A549 (cell line): Measurements from ENCODE around the gene APRT. TPM values are rescaled to one million over a fixed set of nuclear protein-coding genes. Genes with fewer than 3 reads are reported as not detected.
"Not testable (repeated sequence)": the region's sequence is repeated elsewhere in the genome, so short reads cannot be mapped to it uniquely, and the experiment has no call there.

Experiments used
- ATAC-seq, 2 experiments: fragments of 200-7000 bp in 1 of 2; fragments of >200 bp in 1 of 2; cut with Nextera tagmentation in 1 of 2; cut with Tn5 transposase in 1 of 2; 3 replicates each; pipeline versions ENCODE4 v1.8.0 to v1.9.1; 2018 to 2020; ENCODE audit warnings: mild to moderate bottlenecking in 1 of 2, moderate library complexity in 1 of 2
- CTCF ChIA-PET: fragments of 300-600 bp; sonication (Branson Sonifier 250); formaldehyde crosslinking; extraction: SDS; loops from one replicate; lab custom pipeline; 2021; ENCODE audit warnings: antibody characterized with exemption, inconsistent platforms; lab: Yijun Ruan, JAX
- POLR2A ChIA-PET: fragments of 350-600 bp; formaldehyde crosslinking; extraction: SDS; loops from one replicate; lab custom pipeline; 2021; ENCODE audit warnings: antibody characterized with exemption, inconsistent platforms; lab: Yijun Ruan, JAX
- DNase-seq, 2 experiments: peaks; one replicate each; pipeline versions ENCODE4 v3.0.0 to v3.0.0-alpha.2; 2011 to 2016; ENCODE audit warnings: low read depth in 1 of 2, low spot score in 1 of 2
- FAIRE-seq: peaks from 2 replicates; lab custom pipeline; 2011; peaks lifted over from hg19 to GRCh38; lab: Jason Lieb, UNC
- H3K27ac ChIP-seq, 2 experiments: fragments of >200 bp; sonication (Bioruptor Twin); formaldehyde crosslinking; 3 replicates each; pipeline ENCODE4 v1.5.1; 2016 to 2017
- H3K4me1 ChIP-seq: fragments of >200 bp; sonication (Bioruptor Twin); formaldehyde crosslinking; 3 replicates; pipeline ENCODE4 v1.6.1; 2016
- H3K4me2 ChIP-seq: fragments of >200 bp; sonication (Bioruptor Twin); formaldehyde crosslinking; 3 replicates; pipeline ENCODE4 v1.6.1; 2016
- H3K4me3 ChIP-seq: fragments of >200 bp; sonication (Bioruptor Twin); formaldehyde crosslinking; 3 replicates; pipeline ENCODE4 v1.5.1; 2016
- H3K9me3 ChIP-seq: fragments of >200 bp; sonication (Bioruptor Twin); formaldehyde crosslinking; 3 replicates; pipeline ENCODE4 v1.6.1; 2016
- ATOH8 ChIP-seq: fragments of 250-450 bp; sonication (Bioruptor Pico); IDR thresholded peaks from 2 replicates; pipeline ENCODE4 v1.5.0; 2020; ENCODE audit warnings: low read depth, mild to moderate bottlenecking, moderate library complexity
- BHLHE40 ChIP-seq: IDR thresholded peaks from 2 replicates; pipeline ENCODE4 v1.6.1; 2012; ENCODE audit warnings: low read depth, low read length, inconsistent platforms
- CHD2 ChIP-seq: fragments of 150-350 bp; IDR thresholded peaks from 2 replicates; pipeline ENCODE4 v1.6.1; 2014; ENCODE audit warnings: low read length; ENCODE audit not compliant: partially characterized antibody
- ELK1 ChIP-seq: fragments of 150-350 bp; IDR thresholded peaks from 2 replicates; pipeline ENCODE4 v1.6.1; 2014; ENCODE audit warnings: low read depth, mild to moderate bottlenecking, low read length
- FOSB ChIP-seq: fragments of 250-450 bp; sonication (Bioruptor Pico); IDR thresholded peaks from 2 replicates; pipeline ENCODE4 v1.5.0; 2020; ENCODE audit warnings: mild to moderate bottlenecking, moderate library complexity
- FOXS1 ChIP-seq: fragments of 250-450 bp; sonication (Bioruptor Pico); IDR thresholded peaks from 2 replicates; pipeline ENCODE4 v1.5.0; 2020; ENCODE audit warnings: mild to moderate bottlenecking, moderate library complexity
- JUN ChIP-seq, 2 experiments: fragments of >200 bp; sonication (Bioruptor Twin); formaldehyde crosslinking; IDR thresholded peaks; 2 replicates in 1 of 2; 3 replicates in 1 of 2; pipeline ENCODE4 v1.6.1; 2016 to 2017
- JUNB ChIP-seq: fragments of >200 bp; sonication (Bioruptor Twin); formaldehyde crosslinking; IDR thresholded peaks from 2 replicates; pipeline ENCODE4 v1.6.1; 2016
- MAFK ChIP-seq: fragments of 450-650 bp; IDR thresholded peaks from 2 replicates; pipeline ENCODE4 v1.6.1; 2014; ENCODE audit not compliant: partially characterized antibody
- MAX ChIP-seq: IDR thresholded peaks from 2 replicates; pipeline ENCODE4 v1.6.1; 2012
- MAZ ChIP-seq: fragments of 150-350 bp; IDR thresholded peaks from 2 replicates; pipeline ENCODE4 v1.6.1; 2014; ENCODE audit warnings: antibody characterized with exemption, low read depth, low read length, borderline replicate concordance
- PHF8 ChIP-seq: fragments of 200-600 bp; sonication (generic); IDR thresholded peaks from 2 replicates; pipeline ENCODE4 v1.6.1; 2016; ENCODE audit warnings: low read depth, mild to moderate bottlenecking, antibody characterized with exemption, moderate library complexity, borderline replicate concordance
- POLR2AphosphoS2 ChIP-seq: conservative IDR thresholded peaks from 2 replicates; pipeline ENCODE4 v1.6.1; 2012; ENCODE audit warnings: low read length, improper control_type of control experiment, inconsistent platforms
- RARB ChIP-seq: fragments of 250-450 bp; sonication (Bioruptor Pico); IDR thresholded peaks from 2 replicates; pipeline ENCODE4 v1.8.0; 2021; ENCODE audit warnings: mild to moderate bottlenecking, moderate library complexity
- RCOR1 ChIP-seq: fragments of 150-350 bp; IDR thresholded peaks from 2 replicates; pipeline ENCODE4 v1.6.1; 2014; ENCODE audit warnings: antibody characterized with exemption, low read length, low read depth
- REST ChIP-seq: fragments of 200-600 bp; sonication (generic); IDR thresholded peaks from 2 replicates; pipeline ENCODE4 v1.6.1; 2016; ENCODE audit warnings: antibody characterized with exemption, mild to moderate bottlenecking, moderate library complexity
- RNF2 ChIP-seq: fragments of 200-600 bp; sonication (generic); IDR thresholded peaks from 2 replicates; pipeline ENCODE4 v1.6.1; 2016; ENCODE audit warnings: low read depth, mild to moderate bottlenecking, antibody characterized with exemption, moderate library complexity, borderline replicate concordance
- ZFP36 ChIP-seq: fragments of 450-650 bp; IDR thresholded peaks from 2 replicates; pipeline ENCODE4 v1.6.1; 2014; ENCODE audit warnings: borderline replicate concordance; ENCODE audit not compliant: partially characterized antibody
- ZSCAN20 ChIP-seq: fragments of 250-450 bp; sonication (Bioruptor Pico); IDR thresholded peaks from 2 replicates; pipeline ENCODE4 v1.8.0; 2022; ENCODE audit warnings: mild to moderate bottlenecking, moderate library complexity
- WGBS: methylation state at CpG from one replicate; pipeline ENCODE4 v1.1.6; 2017; ENCODE audit errors: missing lambda C conversion rate; 5-methylcytosine and 5-hydroxymethylcytosine counted together
- polyA plus RNA-seq, 4 experiments: library from polyadenylated mRNA; depleted of rRNA in 3 of 4; stranded (reverse); fragments of >200 nt; fragmentation: RNase III in 1 of 4; extraction: RNeasy Plus Mini Kit Qiagen cat#74134 plus additional on column Dnase treatment in 1 of 4; gene quantifications; 2 replicates in 3 of 4; 3 replicates in 1 of 4; pipeline ENCODE4 v1.2.3, GENCODE V29; 2011 to 2017

Gene APRT
- polyA plus RNA-seq, 2 of the 4 experiments (the other 2 are of a cell fraction), result 115 to 258 TPM

GRCh38 chr16:88826070-88826840 is 14.5 kb upstream of the APRT start:
- POLR2A ChIA-PET, result no interaction called here
- 87% methylated on average over 15 of the region's 26 CpGs for WGBS

GRCh38 chr16:88825146-88825545 is 13.4 kb upstream of the APRT start:
- no CpG with 5 or more reads among the region's 12 CpGs for WGBS

More at GRCh38 chr16:88826070-88826840, 14.5 kb upstream of the APRT start:
- DNase-seq, result no peak
- H3K4me2 ChIP-seq, result no peak overlapping the region
- H3K4me3 ChIP-seq, result no peak overlapping the region
- no peaks in the 10 kb centered on the region for H3K9me3 ChIP-seq
- H3K27ac ChIP-seq, result no peak overlapping the region
- no peak; a peak in 1 of 6 replicates for ATAC-seq
- no peak for FAIRE-seq
- H3K4me1 ChIP-seq, result no peaks in the 10 kb centered on the region
- CTCF ChIA-PET, result interaction anchor here (0.8 to 3.9 kb wide), 5 partner anchors 10 to 39 kb away, joined by 3 to 27 read pairs (median 4); partner anchors contain the start of genes GALNS and TRAPPC2L
- no peak for TF ChIP-seq FOXS1 (CRISPR knock-in tag)
- TF ChIP-seq CHD2, result no peak
- no peak for TF ChIP-seq JUNB
- no peak for TF ChIP-seq RARB (CRISPR knock-in tag)

GRCh38 chr16:88824256-88825077 is 12.7 kb upstream of the APRT start:
- Histone ChIP-seq H3K4me3 (no peak overlapping the region), H3K4me1 (no peaks in the 10 kb centered on the region), H3K9me3 (no peaks in the 10 kb centered on the region), H3K4me2 (no peak overlapping the region), H3K27ac (no peak overlapping the region)
- CTCF ChIA-PET, result no interaction called here
- no peak for TF ChIP-seq MAFK
- no peak for TF ChIP-seq RARB (CRISPR knock-in tag)
- TF ChIP-seq PHF8, result no peak
- TF ChIP-seq FOXS1 (CRISPR knock-in tag), result no peak
- TF ChIP-seq MAZ, result no peak
- TF ChIP-seq ELK1, result no peak
- no peak for TF ChIP-seq REST
- no peak for TF ChIP-seq JUN (IDR thresholded peaks at IDR 0.05)
- no peak for TF ChIP-seq FOSB (CRISPR knock-in tag)
- TF ChIP-seq POLR2AphosphoS2, result no peak
- TF ChIP-seq RCOR1, result no peak
- no peak for TF ChIP-seq RNF2
- TF ChIP-seq BHLHE40, result no peak
- TF ChIP-seq ZFP36, result no peak
- POLR2A ChIA-PET, result no interaction called here
- FAIRE-seq (no peak), ATAC-seq (no peak), DNase-seq (no peak)
- WGBS, result 91% methylated on average over 28 of the region's 33 CpGs

More at GRCh38 chr16:88825146-88825545, 13.4 kb upstream of the APRT start:
- Histone ChIP-seq H3K27ac (no peak overlapping the region), H3K9me3 (no peaks in the 10 kb centered on the region), H3K4me3 (no peak overlapping the region), H3K4me2 (no peak overlapping the region), H3K4me1 (no peaks in the 10 kb centered on the region)
- TF ChIP-seq ZSCAN20 (CRISPR knock-in tag), result no peak
- TF ChIP-seq ATOH8 (CRISPR knock-in tag), result no peak
- TF ChIP-seq MAX, result no peak
- POLR2A ChIA-PET, result no interaction called here
- CTCF ChIA-PET, result interaction anchor here (3.9 kb wide), 1 partner anchor 9 kb away, joined by 27 read pairs; no protein-coding TSS in a partner anchor
- no peak for DNase-seq
- FAIRE-seq, result no peak
- no peak for ATAC-seq

GRCh38 chr16:88823646-88824045 is 11.9 kb upstream of the APRT start:
- H3K4me2 ChIP-seq, FAIRE-seq, H3K9me3 ChIP-seq, H3K4me1 ChIP-seq, POLR2A ChIA-PET, ATAC-seq, H3K4me3 ChIP-seq, DNase-seq, H3K27ac ChIP-seq, CTCF ChIA-PET: not testable (repeated sequence)
- 93% methylated on average over 23 of the region's 31 CpGs for WGBS
